ENCODE data around the gene NCOA6.
"Not testable (repeated sequence)": the region's sequence is repeated elsewhere in the genome, so short reads cannot be mapped to it uniquely, and the experiment has no call there.

DNA sequence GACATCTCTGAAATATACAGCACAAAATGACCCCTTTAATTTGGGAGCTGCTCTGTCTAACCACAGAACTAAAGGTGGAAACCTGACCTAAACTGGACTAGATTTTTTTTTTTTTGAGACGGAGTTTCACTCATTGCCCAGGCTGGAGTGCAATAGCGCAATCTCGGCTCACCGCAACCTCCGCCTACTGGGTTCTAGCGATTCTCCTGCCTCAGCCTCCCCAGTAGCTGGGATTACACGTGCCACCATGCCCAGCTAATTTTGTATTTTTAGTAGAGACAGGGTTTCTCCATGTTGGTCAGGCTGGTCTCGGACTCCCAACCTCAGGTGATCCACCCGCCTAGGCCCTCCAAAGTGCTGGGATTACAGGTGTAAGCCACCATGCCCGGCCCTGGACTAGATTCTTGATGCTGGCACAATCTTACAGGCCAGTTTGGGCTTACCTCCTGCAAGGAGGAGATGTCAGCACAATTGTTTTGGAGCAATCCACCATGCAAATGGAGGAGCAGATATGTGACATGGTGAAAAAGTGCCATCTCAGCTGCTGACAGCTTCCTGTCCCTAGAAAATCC lies 111.4 kb downstream of the NCOA6 start:
- not testable (repeated sequence) for TF ChIP-seq POLR2A (IDR thresholded peaks at IDR 0.05)
- TF ChIP-seq, protein P1, sequence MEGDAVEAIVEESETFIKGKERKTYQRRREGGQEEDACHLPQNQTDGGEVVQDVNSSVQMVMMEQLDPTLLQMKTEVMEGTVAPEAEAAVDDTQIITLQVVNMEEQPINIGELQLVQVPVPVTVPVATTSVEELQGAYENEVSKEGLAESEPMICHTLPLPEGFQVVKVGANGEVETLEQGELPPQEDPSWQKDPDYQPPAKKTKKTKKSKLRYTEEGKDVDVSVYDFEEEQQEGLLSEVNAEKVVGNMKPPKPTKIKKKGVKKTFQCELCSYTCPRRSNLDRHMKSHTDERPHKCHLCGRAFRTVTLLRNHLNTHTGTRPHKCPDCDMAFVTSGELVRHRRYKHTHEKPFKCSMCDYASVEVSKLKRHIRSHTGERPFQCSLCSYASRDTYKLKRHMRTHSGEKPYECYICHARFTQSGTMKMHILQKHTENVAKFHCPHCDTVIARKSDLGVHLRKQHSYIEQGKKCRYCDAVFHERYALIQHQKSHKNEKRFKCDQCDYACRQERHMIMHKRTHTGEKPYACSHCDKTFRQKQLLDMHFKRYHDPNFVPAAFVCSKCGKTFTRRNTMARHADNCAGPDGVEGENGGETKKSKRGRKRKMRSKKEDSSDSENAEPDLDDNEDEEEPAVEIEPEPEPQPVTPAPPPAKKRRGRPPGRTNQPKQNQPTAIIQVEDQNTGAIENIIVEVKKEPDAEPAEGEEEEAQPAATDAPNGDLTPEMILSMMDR (IDR thresholded peaks at IDR 0.05), result not testable (repeated sequence)

Measured in esophagus squamous epithelium (tissue), 4 donors.